SH-SY5Y (cell line): ENCODE data around the gene POU2F3.

Experiments used
- GATA2 ChIP-seq: IDR thresholded peaks from 2 replicates; pipeline ENCODE4 v1.6.1; 2011; ENCODE audit warnings: mild to moderate bottlenecking, low read depth, low read length
- GATA3 ChIP-seq: IDR thresholded peaks from 2 replicates; pipeline ENCODE4 v1.6.1; 2011; ENCODE audit warnings: low read depth, mild to moderate bottlenecking, low read length, moderate library complexity

GRCh38 chr11:120256178-120256577 is 16.2 kb downstream of the POU2F3 start:
- no peak for TF ChIP-seq GATA3
- no peak for TF ChIP-seq GATA2
